22Rv1 (cell line): Measurements from ENCODE around the gene STAT4.

Source experiments
- ZFX ChIP-seq: fragments of 450-650 bp; IDR thresholded peaks from 2 replicates; pipeline ENCODE4 v1.6.1; 2017; ENCODE audit warnings: antibody characterized with exemption, borderline replicate concordance
- TF ChIP-seq, protein P1 (sequence below): fragments of 450-650 bp; IDR thresholded peaks from 2 replicates; pipeline ENCODE4 v1.5.1; 2017; ENCODE audit warnings: mild to moderate bottlenecking

DNA sequence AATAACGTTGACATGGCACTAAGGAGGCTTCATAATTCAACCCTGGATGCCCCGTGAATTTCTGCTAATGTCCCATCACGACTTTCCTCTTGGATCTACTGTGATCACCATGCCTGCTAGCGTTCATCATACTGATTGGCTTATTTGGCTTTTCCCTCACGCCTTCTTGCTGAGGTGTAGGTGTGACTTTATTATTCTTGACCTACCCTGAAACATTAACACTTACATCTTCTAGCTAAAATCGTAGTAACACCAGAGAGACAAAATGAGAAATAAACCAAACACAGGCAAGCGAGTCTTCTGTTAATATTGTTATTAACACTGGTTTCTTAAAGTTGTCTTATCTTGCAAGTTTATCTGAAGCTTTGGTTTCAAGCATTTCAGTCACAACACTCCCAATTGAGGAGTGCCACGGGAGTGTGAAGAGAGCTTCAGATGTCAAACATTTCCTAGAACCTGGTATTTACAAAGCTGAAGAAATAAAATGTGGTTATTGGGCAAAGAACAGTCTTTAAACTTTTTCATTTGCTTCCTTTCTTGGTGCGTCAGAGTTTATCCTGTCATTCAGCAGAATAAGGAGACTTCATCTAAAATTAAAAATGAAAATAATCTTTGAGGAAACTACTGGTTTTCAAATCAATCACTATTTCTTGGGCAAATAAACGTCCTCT lies 121.4 kb downstream of the STAT4 start:
- TF ChIP-seq, protein P1, sequence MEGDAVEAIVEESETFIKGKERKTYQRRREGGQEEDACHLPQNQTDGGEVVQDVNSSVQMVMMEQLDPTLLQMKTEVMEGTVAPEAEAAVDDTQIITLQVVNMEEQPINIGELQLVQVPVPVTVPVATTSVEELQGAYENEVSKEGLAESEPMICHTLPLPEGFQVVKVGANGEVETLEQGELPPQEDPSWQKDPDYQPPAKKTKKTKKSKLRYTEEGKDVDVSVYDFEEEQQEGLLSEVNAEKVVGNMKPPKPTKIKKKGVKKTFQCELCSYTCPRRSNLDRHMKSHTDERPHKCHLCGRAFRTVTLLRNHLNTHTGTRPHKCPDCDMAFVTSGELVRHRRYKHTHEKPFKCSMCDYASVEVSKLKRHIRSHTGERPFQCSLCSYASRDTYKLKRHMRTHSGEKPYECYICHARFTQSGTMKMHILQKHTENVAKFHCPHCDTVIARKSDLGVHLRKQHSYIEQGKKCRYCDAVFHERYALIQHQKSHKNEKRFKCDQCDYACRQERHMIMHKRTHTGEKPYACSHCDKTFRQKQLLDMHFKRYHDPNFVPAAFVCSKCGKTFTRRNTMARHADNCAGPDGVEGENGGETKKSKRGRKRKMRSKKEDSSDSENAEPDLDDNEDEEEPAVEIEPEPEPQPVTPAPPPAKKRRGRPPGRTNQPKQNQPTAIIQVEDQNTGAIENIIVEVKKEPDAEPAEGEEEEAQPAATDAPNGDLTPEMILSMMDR, result no peak
- no peak for TF ChIP-seq ZFX
